SU-DHL-6 (cell line): Measurements from ENCODE around the gene PRCD.

Source experiments
- CTCF ChIP-seq: fragments of 200-600 bp; sonication (generic); IDR thresholded peaks from one replicate; pipeline ENCODE4 v1.5.1; 2017; ENCODE audit warnings: antibody characterized with exemption, mild to moderate bottlenecking, low read length, moderate library complexity; ENCODE audit not compliant: insufficient read depth, poor library complexity, severe bottlenecking
- EZH2phosphoT487 ChIP-seq: fragments of 200-600 bp; sonication (generic), shearing (Covaris generic); conservative IDR thresholded peaks from 2 replicates; pipeline ENCODE4 v1.6.1; 2018; ENCODE audit warnings: mild to moderate bottlenecking, antibody characterized with exemption, low read length, moderate library complexity, mixed read lengths

GRCh38 chr17:76553178-76553908 lies 13.5 kb downstream of the PRCD start:
- TF ChIP-seq CTCF: no peak
- TF ChIP-seq EZH2phosphoT487: no peak
